GM12878 (cell line): Measurements from ENCODE around the gene MLF1. TPM values are rescaled to one million over a fixed set of nuclear protein-coding genes. Genes with fewer than 3 reads are reported as not detected.

ENCODE experiments used
- ATAC-seq: fragments of 200-7000 bp; cut with Tn5 transposase; 3 replicates; pipeline ENCODE4 v1.9.1; 2020; ENCODE audit warnings: mild to moderate bottlenecking, moderate library complexity
- BruUV-seq: library from RNA; stranded (reverse); fragments of 400-500 nt; replicated peaks from 2 replicates; lab custom pipeline; 2021; lab: Mats Ljungman, UMichigan
- CTCF ChIA-PET: fragments of 300-600 bp; sonication (Branson Sonifier 250); formaldehyde crosslinking; extraction: SDS; loops from one replicate; lab custom pipeline; 2021; ENCODE audit warnings: inconsistent platforms; lab: Yijun Ruan, JAX
- POLR2A ChIA-PET: fragments of 350-600 bp; formaldehyde crosslinking; extraction: SDS; loops from one replicate; lab custom pipeline; 2021; ENCODE audit warnings: inconsistent platforms; lab: Charles Lee
- RAD21 ChIA-PET: fragments of 300-600 bp; sonication (Branson Sonifier 250); formaldehyde crosslinking; loops from one replicate; lab custom pipeline; 2023; ENCODE audit warnings: antibody characterized with exemption; ENCODE audit not compliant: unreplicated experiment; lab: Charles Lee
- SMC1A ChIA-PET: fragments of 300-600 bp; sonication (Branson Sonifier 250); formaldehyde crosslinking; loops from one replicate; lab custom pipeline; 2023; ENCODE audit not compliant: unreplicated experiment, uncharacterized antibody; lab: Charles Lee
- DNase-seq: peaks from one replicate; pipeline ENCODE4 v3.0.0-alpha.2; 2011; ENCODE audit warnings: low read depth, low spot score
- FAIRE-seq: peaks from 3 replicates; lab custom pipeline; 2011; peaks lifted over from hg19 to GRCh38; lab: Jason Lieb, UNC
- H2AFZ ChIP-seq: 2 replicates; pipeline ENCODE4 v1.6.0; 2011; ENCODE audit warnings: low read depth, low read length, control low read depth; ENCODE audit not compliant: control insufficient read depth
- H3K27ac ChIP-seq: 2 replicates; pipeline ENCODE4 v1.5.1; 2011; ENCODE audit warnings: control low read depth; ENCODE audit not compliant: control insufficient read depth, insufficient read depth
- H3K27me3 ChIP-seq, 2 experiments: replicated peaks in 1 of 2; 2 replicates each; pipeline versions ENCODE4 v1.6.0 to v1.6.1; 2011; ENCODE audit warnings: low read length in 1 of 2; ENCODE audit not compliant: control insufficient read depth in 2 of 2, insufficient read depth in 2 of 2
- H3K36me3 ChIP-seq, 2 experiments: 2 replicates each; pipeline ENCODE4 v1.5.1; 2011; ENCODE audit warnings: low read length in 1 of 2; ENCODE audit not compliant: control insufficient read depth in 2 of 2, insufficient read depth in 2 of 2
- H3K4me1 ChIP-seq: 2 replicates; pipeline ENCODE4 v1.6.1; 2011; ENCODE audit warnings: mild to moderate bottlenecking, low read length, moderate library complexity, mixed read lengths; ENCODE audit not compliant: control insufficient read depth, insufficient read depth
- H3K4me2 ChIP-seq: 2 replicates; pipeline ENCODE4 v1.6.0; 2011; ENCODE audit warnings: control low read depth; ENCODE audit not compliant: control insufficient read depth, insufficient read depth
- H3K4me3 ChIP-seq: fragments of 200-600 bp; sonication (generic); 2 replicates; pipeline ENCODE4 v1.5.1; 2016
- H3K79me2 ChIP-seq: 2 replicates; pipeline ENCODE4 v1.6.0; 2011; ENCODE audit warnings: low read length; ENCODE audit not compliant: control insufficient read depth, insufficient read depth
- H3K9ac ChIP-seq: 2 replicates; pipeline ENCODE4 v1.8.0; 2011; ENCODE audit warnings: low read length, control low read depth, mixed read lengths; ENCODE audit not compliant: control insufficient read depth, insufficient read depth
- H3K9me3 ChIP-seq: replicated peaks from 3 replicates; pipeline ENCODE4 v1.5.1; 2011; ENCODE audit warnings: mild to moderate bottlenecking, low read length; ENCODE audit not compliant: control insufficient read depth, insufficient read depth
- H4K20me1 ChIP-seq: 2 replicates; pipeline ENCODE4 v1.6.0; 2011; ENCODE audit not compliant: control insufficient read depth, insufficient read depth
- BHLHE40 ChIP-seq, 2 experiments: fragments of 450-650 bp in 1 of 2; IDR thresholded peaks; 2 replicates each; pipeline ENCODE4 v1.6.1; 2011 to 2017; ENCODE audit warnings: low read depth in 2 of 2, borderline replicate concordance in 1 of 2, improper control_type of control experiment in 1 of 2, low read length in 1 of 2, mild to moderate bottlenecking in 1 of 2
- CUX1 ChIP-seq: IDR thresholded peaks from 2 replicates; pipeline ENCODE4 v1.6.1; 2012; ENCODE audit warnings: improper control_type of control experiment, low read depth, low read length; ENCODE audit not compliant: insufficient replicate concordance
- E4F1 ChIP-seq: fragments of 450-650 bp; IDR thresholded peaks from 2 replicates; pipeline ENCODE4 v1.6.1; 2018; ENCODE audit warnings: borderline replicate concordance, mild to moderate bottlenecking; ENCODE audit not compliant: partially characterized antibody
- IRF5 ChIP-seq: fragments of 450-650 bp; IDR thresholded peaks from 2 replicates; pipeline ENCODE4 v1.6.1; 2017; ENCODE audit warnings: borderline replicate concordance
- MXI1 ChIP-seq: fragments of 150-350 bp; IDR thresholded peaks from 2 replicates; pipeline ENCODE4 v1.6.1; 2011; ENCODE audit warnings: low read depth, mild to moderate bottlenecking, inconsistent platforms, low read length, improper control_type of control experiment
- RELA ChIP-seq: fragments of 450-650 bp; IDR thresholded peaks from 2 replicates; pipeline ENCODE4 v1.8.0; 2014; ENCODE audit warnings: borderline replicate concordance; ENCODE audit not compliant: partially characterized antibody
- SIX5 ChIP-seq: IDR thresholded peaks from 2 replicates; pipeline ENCODE4 v1.6.1; 2011; ENCODE audit warnings: mild to moderate bottlenecking, low read depth, low read length, moderate library complexity; ENCODE audit not compliant: severe bottlenecking
- SMC3 ChIP-seq: IDR thresholded peaks from 2 replicates; pipeline ENCODE4 v1.6.1; 2011; ENCODE audit warnings: low read length, improper control_type of control experiment, borderline replicate concordance
- ZBTB11 ChIP-seq: fragments of 450-650 bp; formaldehyde crosslinking; IDR thresholded peaks from 2 replicates; pipeline ENCODE4 v1.5.0; 2022; ENCODE audit warnings: mild to moderate bottlenecking, missing genetic modification characterization
- ZZZ3 ChIP-seq: IDR thresholded peaks from 2 replicates; pipeline ENCODE4 v1.6.1; 2011; ENCODE audit warnings: low read depth; ENCODE audit not compliant: control insufficient read depth, insufficient read length
- WGBS: methylation state at CpG from one replicate; pipeline ENCODE4 v1.1.6; 2016; ENCODE audit warnings: low lambda C conversion rate; ENCODE audit not compliant: insufficient replicate concordance, insufficient coverage; ENCODE audit errors: missing lambda C conversion rate; 5-methylcytosine and 5-hydroxymethylcytosine counted together
- in situ Hi-C: fragments of 300-500 bp; cut with MboI; formaldehyde crosslinking; loops from 9 replicates; pipeline ENCODE4 v1.14.3; 2018; ENCODE audit warnings: mixed read lengths
- intact Hi-C: fragments of 100-400 bp; cut with micrococcal nuclease; formaldehyde crosslinking; loops from one replicate; pipeline ENCODE4 v1.14.2; 2022; ENCODE audit not compliant: unreplicated experiment
- polyA plus RNA-seq, 11 experiments: library from polyadenylated mRNA; depleted of rRNA in 4 of 11; unstranded in 6 of 11; stranded (reverse) in 5 of 11; fragments of >200 nt; fragmentation: Nextera tagmentation in 4 of 11; fragmentation: Illumina TruSeq in 1 of 11; extraction: Ambion mirVana in 4 of 11; extraction: Trizol in 1 of 11; gene quantifications; 1 replicate in 1 of 11; 2 replicates in 10 of 11; pipeline versions ENCODE4 v1.2.1 to v1.2.3, GENCODE V29; 2011 to 2016; ENCODE audit warnings: inconsistent platforms in 2 of 11, missing spikeins in 2 of 11, low read depth in 1 of 11
- total RNA-seq, 4 experiments: library from RNA; depleted of rRNA in 3 of 4; stranded (reverse); fragments of >200 nt in 3 of 4; fragmentation: Illumina TruSeq in 1 of 4; extraction: Trizol in 1 of 4; gene quantifications; 2 replicates each; pipeline versions ENCODE4 v1.2.1 to v1.2.3, GENCODE V29; 2013 to 2021

Gene MLF1
- total and polyA plus RNA-seq, 10 of the 15 experiments (the other 5 are each of a cell fraction or from before 2014, with no cell fraction given) = 0.19 to 0.69 (median 0.40) TPM; not detected in 2

- no peak for DNase-seq
- H3K4me1 ChIP-seq = no peaks in the 10 kb centered on the region
- ChIA-PET RAD21 (no interaction called here), SMC1A (interaction anchor here (1.0 to 1.4 kb wide), 2 partner anchors 18 to 83 kb away, joined by 3 read pairs; no protein-coding TSS in a partner anchor), CTCF (interaction anchor here (1.2 to 2.7 kb wide), 2 partner anchors 9 to 15 kb away, joined by 3 to 14 read pairs; no protein-coding TSS in a partner anchor), POLR2A (no interaction called here)
- H3K4me2 ChIP-seq = no peak overlapping the region
- no TSS peak for BruUV-seq
- H3K36me3 ChIP-seq = peaks cover 0 to 1% of the 10 kb centered on the region in 2 experiments; a peak in 1 of 4 replicates
- H4K20me1 ChIP-seq = no peaks in the 10 kb centered on the region
- no peak for ATAC-seq
- H2AFZ ChIP-seq = no peak overlapping the region
- no peaks in the 10 kb centered on the region for H3K79me2 ChIP-seq
- no peak for FAIRE-seq
- H3K4me3 ChIP-seq = no peak overlapping the region
- no peaks in the 10 kb centered on the region; the same call in 2 of the 3 replicates for H3K9me3 ChIP-seq
- intact Hi-C loops = no loop called here
- in situ Hi-C loops = loop anchor here (10.0 kb wide), 2 partner anchors 246 to 934 kb away; no protein-coding TSS in a partner anchor
- no peak overlapping the region for H3K27ac ChIP-seq
- WGBS = 98% methylated on average over 4 of the region's 4 CpGs
- H3K9ac ChIP-seq = no peak overlapping the region
- no peaks in the 10 kb centered on the region for H3K27me3 ChIP-seq
- TF ChIP-seq IRF5 = no peak
- TF ChIP-seq BHLHE40 (IDR thresholded peaks at IDR 0.05; ENCODE audit: borderline replicate concordance in 1 of 2, low read depth in 2 of 2, low read length in 1 of 2) = no peak
- no peak for TF ChIP-seq E4F1
- TF ChIP-seq ZZZ3 = no peak
- no peak for TF ChIP-seq SMC3
- no peak for TF ChIP-seq CUX1
- no peak for TF ChIP-seq MXI1
- no peak for TF ChIP-seq RELA
- no peak for TF ChIP-seq ZBTB11
- TF ChIP-seq SIX5 = no peak
These were observed 22.3 kb upstream of the MLF1 start for GRCh38 chr3:158548691-158549090.
